Measurements from ENCODE around the gene RNF212. TPM values are rescaled to one million over a fixed set of nuclear protein-coding genes. Genes with fewer than 3 reads are reported as not detected.

Gene RNF212, protein sequence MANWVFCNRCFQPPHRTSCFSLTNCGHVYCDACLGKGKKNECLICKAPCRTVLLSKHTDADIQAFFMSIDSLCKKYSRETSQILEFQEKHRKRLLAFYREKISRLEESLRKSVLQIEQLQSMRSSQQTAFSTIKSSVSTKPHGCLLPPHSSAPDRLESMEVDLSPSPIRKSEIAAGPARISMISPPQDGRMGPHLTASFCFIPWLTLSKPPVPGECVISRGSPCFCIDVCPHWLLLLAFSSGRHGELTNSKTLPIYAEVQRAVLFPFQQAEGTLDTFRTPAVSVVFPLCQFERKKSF
- 0.81 to 2.9 TPM (median 2.4 TPM) in 5 replicates for total RNA-seq (2022; extraction: Qiagen RNA extraction)

DNA sequence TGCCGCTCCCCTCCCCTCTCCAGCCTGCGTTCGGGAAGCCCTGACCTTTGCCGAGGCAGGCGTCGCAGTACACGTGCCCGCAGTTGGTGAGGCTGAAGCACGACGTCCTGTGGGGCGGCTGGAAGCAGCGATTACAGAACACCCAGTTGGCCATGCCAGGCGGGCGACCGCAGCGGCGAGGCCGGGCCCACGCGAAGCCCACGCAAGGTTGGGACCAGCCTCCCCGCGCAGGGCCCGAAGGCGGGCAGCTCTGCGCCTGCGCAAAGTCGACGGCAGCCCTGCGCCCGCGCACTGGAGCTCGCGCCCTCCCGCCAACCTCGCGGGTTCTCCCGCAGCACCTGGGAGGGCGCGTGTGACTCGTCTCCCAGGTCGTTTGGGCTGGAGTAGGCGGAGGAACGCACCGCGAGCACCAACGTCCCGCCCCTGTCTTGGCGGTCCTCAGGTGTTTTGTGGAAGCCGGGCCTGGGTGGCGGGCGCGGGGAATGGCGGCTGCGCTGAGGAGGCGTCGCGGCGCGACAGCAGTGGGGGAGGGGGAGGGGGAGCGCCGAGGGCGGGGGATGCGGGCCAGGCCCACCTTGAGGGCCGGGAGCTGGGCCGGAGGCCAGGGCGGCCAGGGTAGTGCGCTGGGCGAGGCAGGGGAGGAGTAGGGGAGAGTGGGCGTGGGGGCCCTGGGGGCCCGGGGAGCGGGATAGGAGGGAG, at the start of gene RNF212:
Gene RNF212 (minus strand): TSS at position 254 of the 699 bp plus-strand sequence. CDS start 100 bp downstream, at position 154.

Other genes starting within 250 kb of the RNF212 start
- gene GAK, start 181.2 kb downstream of the RNF212 start, total RNA-seq (2022; extraction: Qiagen RNA extraction): 31.3 to 51.7 TPM (median 47.9 TPM) in 5 replicates
- 9.0 to 12.8 TPM (median 10.7 TPM) in 5 replicates for gene TMEM175, start 181.1 kb downstream of the RNF212 start, total RNA-seq (2022; extraction: Qiagen RNA extraction)
- gene DGKQ, start 140.0 kb downstream of the RNF212 start, total RNA-seq (2022; extraction: Qiagen RNA extraction): 4.0 to 7.9 TPM (median 6.8 TPM) in 5 replicates
- gene IDUA, start 126.5 kb downstream of the RNF212 start, total RNA-seq (2022; extraction: Qiagen RNA extraction): 6.9 to 12.9 TPM (median 9.4 TPM) in 5 replicates
- 0.12 to 0.26 TPM (median 0.18 TPM) in 5 replicates for gene SLC26A1, start 120.2 kb downstream of the RNF212 start, total RNA-seq (2022; extraction: Qiagen RNA extraction)
- gene FGFRL1, start 101.9 kb downstream of the RNF212 start, total RNA-seq (2022; extraction: Qiagen RNA extraction): 12.2 to 22.0 TPM (median 21.3 TPM) in 5 replicates
- 0.26 to 0.41 TPM (median 0.39 TPM) in 5 replicates for gene SPON2, start 59.0 kb upstream of the RNF212 start, total RNA-seq (2022; extraction: Qiagen RNA extraction)
- gene CTBP1, start 135.6 kb upstream of the RNF212 start, total RNA-seq (2022; extraction: Qiagen RNA extraction): 66.4 to 89.2 TPM (median 84.6 TPM) in 5 replicates
- gene MAEA, start 176.3 kb upstream of the RNF212 start, total RNA-seq (2022; extraction: Qiagen RNA extraction): 52.8 to 62.2 TPM (median 59.5 TPM) in 5 replicates
- 2.5 to 6.0 TPM (median 4.4 TPM) in 5 replicates for gene UVSSA, start 233.6 kb upstream of the RNF212 start, total RNA-seq (2022; extraction: Qiagen RNA extraction)

Measured in A549 treated with dexamethasone at 1 μM for 4 hours (cell line).